IPS-20b (cell line): ENCODE data around the gene OGG1.
A peak's percentile ranks its signal among the peaks of the same experiment; 100 is the strongest.
"Not testable (repeated sequence)": the region's sequence is repeated elsewhere in the genome, so short reads cannot be mapped to it uniquely, and the experiment has no call there.

Experiments
- H3K27ac ChIP-seq: one replicate; pipeline ENCODE4 v1.5.1; 2013; ENCODE audit warnings: low read length
- H3K27me3 ChIP-seq: 2 replicates; pipeline ENCODE4 v1.6.1; 2013; ENCODE audit warnings: mild to moderate bottlenecking, low read length, inconsistent platforms; ENCODE audit not compliant: insufficient read depth
- H3K36me3 ChIP-seq: 2 replicates; pipeline ENCODE4 v1.6.1; 2013; ENCODE audit warnings: low read depth, mild to moderate bottlenecking, inconsistent platforms, low read length, moderate library complexity; ENCODE audit not compliant: insufficient read depth
- H3K4me1 ChIP-seq: 2 replicates; pipeline ENCODE4 v1.6.1; 2013; ENCODE audit warnings: mild to moderate bottlenecking, control low read depth, inconsistent platforms, low read length, moderate library complexity; ENCODE audit not compliant: insufficient read depth
- H3K4me3 ChIP-seq: 2 replicates; pipeline ENCODE4 v1.5.1; 2013; ENCODE audit warnings: mild to moderate bottlenecking, low read length, inconsistent platforms
- H3K9ac ChIP-seq: 2 replicates; pipeline ENCODE4 v1.6.1; 2013; ENCODE audit warnings: low read depth, mild to moderate bottlenecking, inconsistent platforms, low read length, moderate library complexity
- H3K9me3 ChIP-seq: 2 replicates; pipeline ENCODE4 v1.6.1; 2013; ENCODE audit warnings: mild to moderate bottlenecking, low read depth, low read length, inconsistent platforms; ENCODE audit not compliant: insufficient read depth

OGG1 gene

DNA sequence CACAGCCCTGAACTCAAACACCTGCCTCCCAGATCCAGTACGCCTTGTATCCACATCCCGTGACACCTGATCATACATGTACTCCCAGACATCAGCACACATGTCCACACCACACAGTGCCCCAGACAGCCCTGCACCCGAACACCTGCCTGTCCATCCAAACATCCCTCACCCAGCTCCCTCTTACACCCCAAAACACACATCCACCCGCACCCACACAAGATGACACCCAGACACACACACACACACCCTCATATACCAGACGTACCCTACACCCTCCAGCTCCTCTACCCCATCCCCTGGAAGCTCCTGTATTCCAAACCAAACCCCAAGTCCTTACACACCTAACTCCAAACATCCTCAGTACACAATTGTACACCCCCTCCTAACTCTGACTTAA is 19.3 kb downstream of the OGG1 start:
- no peak overlapping the region for H3K27ac ChIP-seq
- no peaks in the 10 kb centered on the region for H3K9me3 ChIP-seq
- no peaks in the 10 kb centered on the region for H3K36me3 ChIP-seq
- no peak overlapping the region for H3K9ac ChIP-seq
- H3K4me3 ChIP-seq = peak overlapping the region; percentile 70
- 0 out of 2 replicates have a peak, but pooled peaks cover 3% of the 10 kb centered on the region for H3K4me1 ChIP-seq
- H3K27me3 ChIP-seq = peaks cover 64% of the 10 kb centered on the region

DNA sequence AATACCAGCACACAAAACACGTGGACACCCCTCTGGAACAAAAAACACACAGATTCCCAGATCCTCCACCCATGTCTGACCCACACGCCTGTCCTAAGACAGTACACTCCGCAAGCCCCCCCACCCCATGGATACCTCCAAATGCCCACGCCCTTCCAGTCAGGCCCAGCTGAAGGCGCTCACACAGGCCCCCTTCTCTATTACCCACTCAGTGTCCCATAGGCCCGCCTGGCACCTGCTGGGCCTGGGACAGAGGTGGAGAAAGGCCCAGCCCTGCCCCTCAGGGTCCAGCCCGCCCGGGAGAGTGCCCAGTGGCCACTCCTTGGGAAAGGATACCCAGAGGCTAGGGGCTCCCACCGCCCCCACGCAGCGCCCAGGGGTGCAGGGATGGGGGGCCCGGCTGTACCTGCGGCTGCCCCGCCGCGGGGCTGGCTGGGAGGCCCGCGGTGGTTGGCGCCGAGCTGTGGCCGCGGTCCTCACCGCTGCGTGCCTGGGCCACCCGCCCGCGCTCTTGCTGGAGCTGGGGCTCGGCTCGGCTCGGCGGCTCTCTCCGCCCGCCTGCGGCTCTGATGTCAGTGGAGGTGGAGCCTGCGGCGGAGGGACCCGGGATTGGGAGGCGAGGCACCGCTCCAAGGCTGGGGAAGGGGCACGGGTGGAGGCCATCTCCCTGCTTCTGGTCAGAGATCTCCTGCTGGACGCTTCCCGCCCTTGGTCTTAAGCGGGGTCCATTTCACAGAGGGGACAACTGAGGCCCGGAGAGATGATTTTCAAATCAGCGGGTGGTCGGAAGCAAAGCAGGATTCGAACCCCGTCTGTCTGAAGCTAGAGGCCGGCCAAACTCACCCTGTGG is 19.9 kb downstream of the OGG1 start, which contains the start of gene CAMK1:
CAMK1 (minus strand) TSS at position 522 of the 850 bp plus-strand sequence. CDS start 2,198 bp downstream, outside the sequence.
- H3K4me1 ChIP-seq = 0 out of 2 replicates have a peak, but pooled peaks cover 3% of the 10 kb centered on the region
- peak within 1 kb of the TSS; percentile 54; the same call in 1 of the 2 replicates for H3K9ac ChIP-seq
- H3K36me3 ChIP-seq = no peaks in the 10 kb centered on the region
- no peaks in the 10 kb centered on the region for H3K9me3 ChIP-seq
- H3K27ac ChIP-seq = no peak within 1 kb of the TSS
- peak within 1 kb of the TSS; percentile 70 for H3K4me3 ChIP-seq
- peaks cover 64% of the 10 kb centered on the region for H3K27me3 ChIP-seq

DNA sequence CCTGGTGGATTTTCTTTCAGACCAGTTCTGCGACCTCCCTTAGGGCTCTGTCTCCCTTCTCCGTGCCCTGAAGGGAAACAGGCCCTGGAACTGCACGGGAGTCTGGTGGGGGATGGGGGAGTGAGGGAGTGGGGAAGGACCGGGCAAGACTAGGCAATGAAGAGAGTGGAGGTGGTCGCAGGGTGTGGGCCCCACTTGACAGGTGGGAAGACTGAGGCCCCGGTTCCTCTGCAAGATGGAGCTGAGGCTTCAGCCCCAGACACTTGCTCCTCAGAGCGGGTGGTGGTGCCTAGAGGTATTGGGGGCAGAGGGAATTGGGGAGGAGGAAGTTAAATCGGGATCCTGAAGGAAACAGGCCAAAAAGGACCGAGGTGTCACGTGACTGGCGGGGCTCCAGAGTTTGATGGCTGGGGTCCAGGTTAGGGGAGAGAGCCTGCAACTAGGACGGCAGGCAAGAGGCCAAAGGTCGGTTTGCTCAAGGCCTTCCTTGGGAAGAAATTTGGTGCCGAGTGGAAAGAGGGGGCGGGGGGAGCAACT is 20.6 kb downstream of the OGG1 start:
- no peaks in the 10 kb centered on the region for H3K9me3 ChIP-seq
- H3K4me1 ChIP-seq = 0 out of 2 replicates have a peak, but pooled peaks cover 3% of the 10 kb centered on the region
- H3K4me3 ChIP-seq = peak overlapping the region; percentile 70
- H3K27ac ChIP-seq = no peak overlapping the region
- H3K36me3 ChIP-seq = no peaks in the 10 kb centered on the region
- peaks cover 64% of the 10 kb centered on the region for H3K27me3 ChIP-seq
- H3K9ac ChIP-seq = peak overlapping the region; percentile 54; the same call in 1 of the 2 replicates

DNA sequence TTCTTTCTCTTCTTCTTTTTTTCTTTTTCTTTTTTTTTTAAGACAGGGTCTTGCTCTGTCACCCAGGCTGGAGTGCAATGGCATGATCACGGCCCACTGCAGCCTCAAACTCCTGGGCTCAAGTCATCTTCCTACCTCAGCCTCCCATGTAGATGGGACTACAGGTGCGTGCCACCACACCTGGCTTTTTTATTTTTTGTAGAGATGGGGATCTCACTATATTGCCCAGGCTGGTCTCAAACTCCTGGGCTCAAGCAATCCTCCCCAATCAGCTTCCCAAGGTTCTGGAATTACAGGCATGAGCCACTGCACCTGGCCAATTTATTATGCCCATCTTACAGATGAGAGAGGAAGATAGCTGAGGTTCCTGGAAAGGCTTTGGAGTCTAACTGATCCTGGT is 21.3 kb downstream of the OGG1 start:
- H3K4me3 ChIP-seq, H3K9me3 ChIP-seq, H3K4me1 ChIP-seq, H3K9ac ChIP-seq, H3K27ac ChIP-seq, H3K36me3 ChIP-seq: not testable (repeated sequence)
- peaks cover 64% of the 10 kb centered on the region for H3K27me3 ChIP-seq

DNA sequence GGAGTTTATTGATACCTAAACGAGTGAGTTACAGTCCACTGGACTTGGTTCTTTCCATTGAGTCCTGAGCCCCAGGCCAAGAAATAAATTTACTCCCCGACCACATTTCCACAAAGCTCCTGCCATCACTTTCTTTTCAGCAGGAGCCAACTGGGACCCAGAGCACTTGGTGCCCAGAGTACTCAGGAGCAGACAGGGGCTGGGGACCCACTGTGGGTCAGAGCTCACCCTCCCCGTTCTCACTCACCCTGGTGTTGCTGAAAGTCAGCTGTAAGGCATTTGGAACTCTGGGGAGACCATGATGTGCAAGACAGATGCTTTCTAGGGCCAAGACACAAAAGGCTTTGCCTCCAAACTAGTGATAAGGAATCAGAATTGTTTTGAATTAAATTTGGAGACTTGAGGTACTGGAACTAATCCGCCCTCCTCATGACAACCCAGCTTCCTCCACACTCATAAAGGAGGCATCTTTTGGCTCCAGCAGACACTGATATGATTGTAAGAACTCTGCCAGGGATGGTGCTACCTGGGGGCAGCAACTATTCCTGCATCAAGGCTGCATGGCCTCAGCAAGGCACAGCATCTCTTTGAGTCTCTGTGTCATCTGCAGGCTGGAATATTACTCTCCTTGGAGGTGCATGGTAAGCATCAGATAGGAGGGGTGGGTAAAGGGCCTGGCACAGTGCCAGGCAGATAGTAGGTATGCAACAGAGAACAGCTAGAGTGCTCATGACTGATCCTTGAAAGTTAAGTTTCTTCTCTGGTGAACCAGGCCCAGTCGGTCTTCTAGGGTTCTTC is 27.3 kb downstream of the OGG1 start:
- no peak overlapping the region for H3K4me3 ChIP-seq
- H3K27ac ChIP-seq = no peak overlapping the region
- no peaks in the 10 kb centered on the region for H3K9me3 ChIP-seq
- H3K4me1 ChIP-seq = no peaks in the 10 kb centered on the region
- peaks cover 24% of the 10 kb centered on the region for H3K36me3 ChIP-seq
- no peak overlapping the region for H3K9ac ChIP-seq
- H3K27me3 ChIP-seq = peaks cover 8% of the 10 kb centered on the region; the same call in 1 of the 2 replicates

DNA sequence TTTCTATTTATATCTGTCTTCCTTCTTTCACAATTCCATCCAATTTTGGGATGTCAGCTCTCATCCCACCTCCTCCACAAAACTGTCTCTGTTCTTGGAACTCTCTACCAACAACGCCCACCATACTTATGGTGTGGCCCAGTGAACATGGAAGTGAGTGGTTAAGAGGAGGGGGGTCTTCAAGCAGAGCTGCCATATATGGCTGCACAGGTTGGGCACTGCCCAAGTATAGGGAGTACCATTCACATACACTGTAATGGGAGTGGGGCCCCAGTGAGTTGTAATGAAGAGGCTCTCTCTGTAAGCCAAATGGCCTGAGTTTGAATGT is 27.9 kb downstream of the OGG1 start:
- Histone ChIP-seq H3K36me3 (peaks cover 30% of the 10 kb centered on the region), H3K9ac (no peak overlapping the region), H3K27ac (no peak overlapping the region), H3K9me3 (no peaks in the 10 kb centered on the region), H3K4me3 (no peak overlapping the region), H3K27me3 (peaks cover 2% of the 10 kb centered on the region; the same call in 1 of the 2 replicates), H3K4me1 (no peaks in the 10 kb centered on the region)

DNA sequence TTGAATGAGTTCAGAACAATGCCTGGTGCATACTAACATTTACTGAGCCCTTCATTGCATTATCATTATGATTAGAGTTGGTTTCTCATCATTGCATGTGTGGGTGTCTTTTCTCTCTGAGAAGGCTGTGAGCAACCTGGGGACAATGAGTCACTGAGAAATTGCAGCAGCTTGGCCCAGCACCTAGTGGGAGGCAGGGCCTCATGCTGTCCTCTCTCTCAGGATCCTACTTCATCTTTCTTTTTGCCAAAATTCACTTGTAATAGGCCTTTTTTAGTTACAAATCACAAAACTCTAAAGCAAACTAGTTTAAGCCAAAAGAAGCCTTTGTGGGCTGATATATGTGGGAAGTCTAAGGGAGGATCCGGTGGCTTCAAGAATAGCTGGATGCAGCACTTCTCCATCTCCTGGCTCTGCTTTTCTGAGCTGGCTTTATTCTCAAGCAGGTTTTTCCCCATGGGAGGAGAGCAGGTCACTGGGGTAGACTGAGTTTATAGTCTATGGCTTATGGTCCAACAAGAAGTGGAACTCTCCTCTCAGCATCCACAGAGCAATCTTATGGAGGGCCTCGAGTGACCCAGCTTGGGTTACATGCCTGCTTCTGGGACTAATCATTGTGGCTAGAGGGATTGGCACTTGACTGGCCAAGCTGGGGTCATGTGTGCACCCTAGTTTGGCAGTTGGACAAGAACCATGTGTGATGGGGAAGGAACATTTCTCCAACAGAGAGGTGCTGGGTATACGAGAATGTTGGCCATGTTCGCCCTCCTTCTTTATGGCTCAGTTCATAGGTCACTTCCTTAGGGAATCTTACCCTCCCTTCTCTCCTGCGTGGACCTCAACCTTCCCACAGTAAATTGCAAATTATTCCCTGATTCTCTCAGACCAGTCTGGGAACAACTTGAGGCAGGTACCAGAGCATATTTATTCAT is 28.7 kb downstream of the OGG1 start:
- Histone ChIP-seq H3K27ac (no peak overlapping the region), H3K9ac (no peak overlapping the region), H3K4me3 (no peak overlapping the region), H3K4me1 (no peaks in the 10 kb centered on the region), H3K36me3 (peaks cover 35% of the 10 kb centered on the region), H3K9me3 (no peaks in the 10 kb centered on the region), H3K27me3 (no peaks in the 10 kb centered on the region)

DNA sequence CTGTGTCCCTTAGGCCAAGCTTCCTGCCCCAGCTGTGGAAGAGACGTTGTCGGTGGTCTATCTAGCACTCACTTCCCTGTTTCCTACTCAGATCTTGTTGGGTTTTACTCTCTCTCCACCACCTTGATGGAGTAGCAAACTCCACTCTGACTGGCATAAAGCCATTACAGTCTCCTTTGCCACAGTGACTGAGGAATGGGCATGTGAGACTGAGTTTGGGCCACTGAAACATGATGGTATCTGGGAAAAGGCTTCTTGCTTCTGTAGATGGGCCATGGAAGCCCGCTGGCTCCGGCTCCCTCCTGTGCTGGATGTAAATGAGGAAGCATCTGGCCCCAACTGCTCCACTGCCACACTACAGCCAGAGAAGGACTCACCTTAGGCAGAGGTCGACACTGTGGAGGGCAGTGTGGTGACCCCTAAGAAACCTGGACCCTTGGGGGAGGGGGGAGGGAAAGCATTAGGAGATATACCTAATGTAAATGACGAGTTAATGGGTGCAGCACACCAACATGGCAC is 29.4 kb downstream of the OGG1 start:
- no peaks in the 10 kb centered on the region for H3K4me1 ChIP-seq
- no peak overlapping the region for H3K27ac ChIP-seq
- H3K9ac ChIP-seq = no peak overlapping the region
- H3K9me3 ChIP-seq = no peaks in the 10 kb centered on the region
- no peaks in the 10 kb centered on the region for H3K27me3 ChIP-seq
- peaks cover 41% of the 10 kb centered on the region for H3K36me3 ChIP-seq
- H3K4me3 ChIP-seq = no peak overlapping the region

DNA sequence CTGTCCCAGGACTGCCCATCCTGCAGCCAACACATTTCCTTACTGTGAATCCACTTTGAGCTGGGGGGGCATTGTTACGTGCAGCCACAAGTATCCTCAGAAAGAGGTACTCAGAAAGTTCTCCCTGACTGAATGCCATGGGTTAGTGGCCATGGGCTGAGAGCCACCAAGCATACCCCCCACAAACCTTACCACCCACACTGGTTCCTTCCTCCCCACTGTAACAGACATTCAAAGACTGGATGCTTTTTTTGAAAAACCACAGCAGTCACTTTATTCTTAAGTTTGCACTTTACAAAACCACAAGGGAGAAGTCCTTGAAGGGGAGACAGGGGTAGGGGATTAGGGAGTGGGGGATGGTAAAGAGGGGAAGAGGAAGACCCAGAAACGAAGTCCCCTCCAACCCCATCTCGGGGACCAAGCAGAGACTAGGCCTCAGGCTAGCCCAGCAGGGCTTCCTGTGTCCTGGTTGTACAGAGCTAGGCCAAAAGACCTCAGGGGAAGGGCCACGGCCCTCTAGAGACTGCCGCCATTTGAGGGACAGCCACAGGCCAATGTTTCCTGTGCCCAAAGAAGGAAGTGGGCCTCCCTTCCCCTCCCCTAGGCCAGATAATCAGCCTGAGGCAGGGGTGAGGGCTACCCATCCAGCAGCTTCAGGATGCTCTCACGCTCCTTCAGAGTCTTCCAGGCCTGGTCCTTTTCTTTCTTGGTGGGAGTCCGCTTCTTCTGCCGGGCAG is 30.1 kb downstream of the OGG1 start:
- Histone ChIP-seq H3K36me3 (peaks cover 46% of the 10 kb centered on the region), H3K4me3 (no peak overlapping the region), H3K27ac (no peak overlapping the region), H3K9ac (no peak overlapping the region), H3K27me3 (no peaks in the 10 kb centered on the region), H3K9me3 (no peaks in the 10 kb centered on the region), H3K4me1 (no peaks in the 10 kb centered on the region)

DNA sequence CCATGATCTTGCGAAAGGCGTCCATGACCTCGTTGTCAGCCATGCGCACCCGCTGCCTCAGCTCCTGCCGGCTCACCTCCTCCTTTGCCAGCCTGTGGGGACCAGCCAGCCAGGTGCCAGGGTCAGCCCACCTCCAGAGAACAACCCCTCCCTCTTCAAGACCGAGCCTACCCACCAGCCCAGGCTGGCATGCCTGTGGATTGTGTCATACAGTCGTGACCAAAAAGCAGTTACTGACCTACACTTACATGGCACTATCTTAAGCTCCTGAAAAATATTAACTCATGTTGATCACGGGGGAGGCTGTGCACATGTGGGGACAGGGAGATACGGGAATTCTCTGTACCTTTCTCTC is 30.7 kb downstream of the OGG1 start:
- Histone ChIP-seq H3K4me3 (no peak overlapping the region), H3K9me3 (no peaks in the 10 kb centered on the region), H3K36me3 (peaks cover 51% of the 10 kb centered on the region), H3K27me3 (no peaks in the 10 kb centered on the region), H3K27ac (no peak overlapping the region), H3K9ac (no peak overlapping the region), H3K4me1 (no peaks in the 10 kb centered on the region)
